ENCODE results near the gene TSR3.
"Not testable (repeated sequence)": the region's sequence is repeated elsewhere in the genome, so short reads cannot be mapped to it uniquely, and the experiment has no call there.

Gene TSR3

DNA sequence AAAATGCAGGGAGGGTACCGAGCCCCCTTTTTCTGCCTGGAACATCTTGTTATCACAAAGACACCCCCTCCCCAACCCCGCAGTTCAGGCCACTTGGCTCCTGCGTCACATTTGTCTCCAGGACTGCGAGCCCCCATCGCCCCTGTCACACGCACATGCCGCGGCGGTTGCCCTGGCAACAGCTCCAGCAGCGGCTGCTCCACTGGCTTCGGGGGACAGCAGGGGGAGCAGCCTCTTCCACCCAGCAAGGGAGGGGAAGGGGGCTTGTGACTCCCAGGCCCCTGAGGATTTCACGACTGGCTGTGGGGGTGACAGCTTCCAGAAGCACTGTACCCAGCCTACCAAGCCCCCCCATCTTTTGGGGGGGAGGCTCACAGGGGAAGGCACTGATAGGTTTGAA, 15.7 kb downstream of the TSR3 start:
- peak; percentile 16 for DNase-seq

DNA sequence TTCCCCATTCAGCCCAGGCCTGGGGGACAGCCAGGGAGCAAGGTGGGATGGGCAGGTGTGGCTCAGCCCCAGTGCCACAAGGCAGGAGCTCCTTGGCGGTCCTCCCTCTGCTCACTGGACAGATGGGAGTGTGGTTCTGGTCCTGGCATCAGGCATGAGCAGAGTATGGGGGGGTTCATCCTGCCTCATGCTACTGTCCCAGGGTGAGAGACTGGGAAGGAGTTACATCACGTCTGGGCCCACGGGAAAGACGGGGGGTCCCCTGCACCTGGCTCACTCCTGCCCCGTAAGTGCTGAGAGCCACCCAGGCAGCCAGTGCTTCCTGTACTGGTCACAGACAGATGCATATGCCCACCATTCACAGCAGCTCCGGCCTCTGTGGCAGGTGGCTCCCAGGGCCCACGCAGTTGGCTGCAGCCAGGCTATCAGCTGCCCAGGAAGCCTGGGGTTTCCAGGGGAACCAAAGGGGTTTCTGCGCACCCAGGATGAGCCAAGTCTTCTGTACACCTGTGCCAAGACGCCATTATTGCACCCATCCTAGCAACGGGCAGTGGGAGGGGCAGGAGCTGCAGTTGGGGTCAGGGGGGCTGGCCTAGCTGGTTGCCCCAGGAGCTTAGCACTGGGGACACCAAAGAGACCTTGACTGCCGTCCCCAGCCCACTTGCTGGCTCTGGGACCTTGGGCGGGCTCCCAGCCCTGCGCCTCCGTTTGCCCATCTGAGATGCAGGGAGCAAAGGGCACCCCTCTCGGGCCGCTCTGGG, 16.3 kb downstream of the TSR3 start:
- DNase-seq, result no peak

DNA sequence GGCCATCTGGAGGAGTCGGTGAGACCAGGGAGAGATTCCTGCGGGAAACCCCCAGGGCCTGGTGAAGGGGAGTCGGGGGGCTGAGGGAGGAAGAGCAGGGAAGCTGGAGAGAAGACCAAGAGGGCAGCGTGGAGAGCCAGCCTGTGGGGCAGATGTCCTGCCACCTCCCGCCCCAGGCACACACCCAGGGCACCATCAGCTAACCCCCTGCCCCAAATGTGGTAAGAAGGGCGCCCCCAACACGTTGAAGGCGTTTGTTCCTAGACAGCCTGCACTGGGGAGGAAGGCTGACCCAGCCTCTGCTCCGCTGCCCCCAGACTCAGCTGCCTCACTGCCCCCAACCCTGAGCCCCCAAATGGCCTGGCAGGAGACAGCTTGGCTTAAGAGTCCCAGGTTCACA, 16.9 kb downstream of the TSR3 start:
- DNase-seq, result no peak

- no peak for DNase-seq
Observed at GRCh38 chr16:1333854-1334700, 17.6 kb downstream of the TSR3 start.

- DNase-seq, result no peak
Observed at GRCh38 chr16:1333149-1333812, 18.4 kb downstream of the TSR3 start, which contains the start of gene BAIAP3. Gene BAIAP3, plus strand, starts transcription at chr16:1333645. Its CDS starts 4,905 bp downstream, at chr16:1338550.

- no peak for DNase-seq
Observed at GRCh38 chr16:1332618-1333148, 19.0 kb downstream of the TSR3 start.

DNA sequence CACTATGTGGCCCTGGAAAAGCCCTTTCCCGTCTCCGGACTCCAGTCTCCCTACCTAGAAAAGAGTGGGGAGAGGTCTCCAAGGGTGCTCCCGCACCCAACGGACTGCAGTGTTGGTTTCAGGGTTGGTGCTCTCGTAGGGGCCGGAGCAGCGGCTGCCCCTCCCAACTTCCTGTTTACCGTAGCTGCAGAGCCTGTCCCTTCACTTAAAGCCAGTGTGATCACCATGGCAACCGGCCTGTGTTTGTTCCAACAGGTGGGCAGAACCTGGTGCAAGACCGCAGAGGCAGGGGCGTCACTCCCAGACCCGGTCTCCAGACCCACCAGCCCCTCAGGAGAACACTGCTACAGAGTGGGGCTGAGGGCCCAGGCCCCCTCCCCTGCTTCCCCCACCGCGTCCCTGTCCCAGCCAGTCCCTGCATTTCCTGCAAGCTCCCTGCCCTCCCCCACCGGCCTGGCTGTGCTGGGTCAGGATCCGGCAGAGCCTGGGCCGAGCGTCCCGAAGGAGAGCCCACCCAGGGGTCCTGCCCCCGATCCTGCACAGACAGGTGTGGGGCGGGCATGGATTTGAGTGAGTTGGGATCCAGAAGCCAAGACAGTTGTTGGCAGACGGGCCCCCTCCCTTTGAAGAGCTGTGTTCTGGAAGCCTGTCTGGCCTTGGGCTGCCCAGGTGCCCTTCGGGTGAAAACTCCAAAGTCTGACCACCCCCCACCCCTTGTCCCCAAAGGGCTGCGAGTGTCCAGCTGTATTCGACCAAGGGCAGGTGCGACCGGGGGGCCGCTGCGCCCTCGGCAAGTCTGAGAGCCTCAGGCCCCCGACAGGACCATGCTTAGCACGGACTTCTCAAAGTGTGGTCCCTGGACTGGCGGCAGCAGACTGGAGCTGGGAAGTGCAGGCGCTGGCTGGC, 19.7 kb downstream of the TSR3 start:
- peak; percentile 67 for DNase-seq

GRCh38 chr16:1330931-1331711, 20.6 kb downstream of the TSR3 start:
- no peak for DNase-seq

DNA sequence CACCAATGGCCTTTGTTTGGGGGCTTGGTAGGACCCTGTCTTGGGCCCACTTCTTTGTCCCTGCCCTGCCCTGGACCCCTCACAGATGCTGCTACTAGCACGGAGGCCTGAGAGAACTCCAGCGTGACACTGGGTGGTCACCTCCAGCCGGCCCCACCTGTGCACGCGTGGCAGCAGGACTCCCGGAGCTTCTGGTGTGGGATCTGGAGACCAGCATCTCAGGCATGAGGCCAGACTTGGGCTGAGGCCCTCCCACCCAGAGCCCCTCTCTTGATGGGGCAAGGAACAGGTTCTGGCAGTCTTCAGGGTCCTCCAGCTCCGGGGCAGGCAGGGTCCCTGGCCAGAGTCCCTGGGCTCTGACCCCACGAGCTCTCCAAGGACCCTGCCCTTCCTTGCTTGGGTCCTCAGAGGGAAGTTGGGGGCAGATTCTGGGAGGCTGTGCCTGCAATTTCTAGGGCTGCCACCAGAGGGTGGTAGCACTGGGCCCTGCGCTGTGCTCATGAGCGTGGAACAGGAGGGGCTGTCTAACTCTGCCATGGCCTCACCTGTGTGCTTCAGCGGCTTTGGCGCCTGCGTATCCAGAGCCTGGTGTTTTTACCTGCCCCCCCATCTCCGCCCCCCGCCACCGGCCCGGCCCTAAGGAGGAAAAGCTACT, 21.3 kb downstream of the TSR3 start:
- peak; percentile 12 for DNase-seq

GRCh38 chr16:1328961-1329360, 22.7 kb downstream of the TSR3 start:
- DNase-seq, result not testable (repeated sequence)

DNA sequence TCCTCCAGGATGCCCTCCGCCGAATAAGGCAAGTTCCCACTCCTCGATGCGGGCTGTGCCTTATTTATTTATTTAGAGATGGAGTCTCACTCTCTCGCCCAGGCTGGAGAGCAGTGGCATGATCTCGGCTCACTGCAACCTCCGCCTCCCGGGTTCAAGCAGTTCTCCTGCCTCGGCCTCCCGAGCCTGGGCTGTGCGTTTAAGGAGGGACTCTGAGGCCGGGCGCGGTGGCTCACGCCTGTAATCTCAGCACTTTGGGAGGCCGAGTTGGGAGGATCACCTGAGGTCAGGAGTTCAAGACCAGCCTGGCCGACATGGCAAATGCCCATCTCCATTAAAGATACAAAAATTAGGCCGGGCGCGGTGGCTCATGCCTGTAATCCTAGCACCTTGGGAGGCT, 23.5 kb downstream of the TSR3 start:
- DNase-seq, result not testable (repeated sequence)

- no peak for DNase-seq
Observed at GRCh38 chr16:1327619-1327947, 24.1 kb downstream of the TSR3 start.

GRCh38 chr16:1326946-1327618, 24.6 kb downstream of the TSR3 start:
- no peak for DNase-seq

DNA sequence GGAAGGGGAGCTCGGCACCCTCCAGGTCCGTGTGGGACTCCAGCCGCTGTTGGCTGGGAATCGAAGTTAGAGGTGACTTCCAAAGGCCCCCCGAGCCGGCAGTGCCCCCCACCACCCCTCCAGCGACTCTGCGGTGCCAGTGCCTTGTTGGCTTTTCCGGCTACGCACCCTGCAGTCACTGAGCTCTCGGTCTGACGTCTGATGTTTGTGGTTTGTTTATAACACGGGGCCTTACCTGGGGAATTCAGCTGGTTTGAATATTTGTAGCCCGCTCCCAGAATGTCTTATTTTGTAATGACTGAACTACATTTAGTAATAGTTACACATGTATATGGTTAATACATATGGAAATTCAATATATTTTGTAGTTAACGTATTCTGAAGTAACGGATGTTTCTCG, 25.3 kb downstream of the TSR3 start:
- no peak for DNase-seq

GRCh38 chr16:1325673-1326371, 25.9 kb downstream of the TSR3 start:
- no peak for DNase-seq

- no peak for DNase-seq
Observed at GRCh38 chr16:1325261-1325660, 26.4 kb downstream of the TSR3 start.

DNA sequence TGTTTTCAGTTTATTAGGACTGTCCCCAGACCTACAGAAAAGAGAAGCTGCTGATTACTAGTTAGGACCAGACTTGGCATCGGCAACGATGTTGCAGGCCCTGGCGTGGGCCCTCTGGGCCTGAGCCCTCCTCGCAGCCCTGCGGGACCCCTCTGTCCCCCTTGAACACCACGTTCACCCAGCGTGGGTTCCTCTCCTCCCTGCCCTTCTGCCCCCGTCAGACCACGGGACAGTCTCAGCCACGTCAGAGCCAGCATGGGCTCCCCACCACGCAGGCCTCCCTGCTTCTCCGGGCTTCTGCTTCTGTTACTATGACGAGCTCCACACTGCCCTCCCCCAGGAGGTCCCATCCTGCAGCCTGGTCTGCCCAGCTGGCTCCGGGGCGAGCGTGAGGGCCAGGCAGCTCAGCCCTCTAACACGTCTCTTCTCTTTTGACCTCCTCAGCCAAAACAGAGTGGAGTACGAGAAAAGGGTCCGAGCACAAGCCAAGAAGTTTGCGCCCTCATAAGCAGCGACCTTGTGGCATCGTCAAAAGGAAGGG, 27.3 kb downstream of the TSR3 start:
- DNase-seq, result no peak

DNA sequence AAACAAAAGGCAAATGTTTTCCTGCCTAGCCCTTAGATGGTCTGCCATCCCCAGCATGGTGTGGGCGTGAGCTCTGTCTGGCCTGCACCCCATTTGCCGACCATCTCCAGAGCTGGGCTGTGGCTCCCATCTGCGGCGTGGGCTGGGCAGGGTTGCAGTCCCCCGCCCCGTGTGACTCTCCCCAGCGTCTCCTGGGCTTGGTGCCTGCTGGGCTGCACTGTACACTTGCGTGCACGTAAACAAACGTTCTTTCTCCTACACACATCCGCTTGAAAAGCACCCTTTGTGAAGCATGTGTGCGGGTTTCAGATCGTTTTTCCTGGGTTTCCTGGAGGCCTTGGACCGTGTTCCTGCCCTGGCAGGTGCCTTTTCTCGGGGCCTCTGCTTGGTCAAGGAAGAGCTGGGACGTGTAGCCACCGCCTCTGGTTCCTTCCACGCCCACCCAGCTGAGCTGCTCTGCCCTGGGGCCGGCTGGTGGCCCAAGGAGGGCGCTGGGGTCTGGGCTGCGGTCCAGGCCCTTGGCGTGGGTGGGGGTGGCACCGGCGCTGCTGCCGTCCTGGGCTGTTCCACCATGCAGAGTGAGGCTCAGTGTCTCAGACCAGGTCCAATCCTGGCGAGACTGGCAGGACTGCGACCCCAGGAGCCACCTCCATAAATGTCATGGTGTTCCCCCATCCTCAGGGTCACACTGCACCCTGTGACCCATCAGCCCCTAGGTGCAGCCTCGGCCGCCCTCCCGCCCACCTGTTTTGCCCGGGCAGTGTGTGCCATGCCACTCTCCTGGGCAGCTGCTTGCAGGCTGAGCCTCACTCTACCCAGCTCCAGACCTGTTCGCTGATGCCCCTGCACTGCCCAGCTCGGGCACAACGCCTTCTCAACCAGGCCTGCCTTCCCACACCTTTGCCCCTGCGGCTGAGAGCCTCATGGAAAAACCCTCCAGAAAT, 28.1 kb downstream of the TSR3 start:
- DNase-seq, result no peak

Data from OCI-M1 (cell line).